NB4 (cell line): ENCODE results near the gene PPTC7.

ENCODE experiments used
- CTCF ChIP-seq: IDR thresholded peaks from one replicate; pipeline ENCODE4 v1.5.1; 2012; ENCODE audit warnings: low read depth, low read length
- MYC ChIP-seq: IDR thresholded peaks from 2 replicates; pipeline ENCODE4 v1.6.1; 2011; ENCODE audit warnings: low read depth, low read length
- POLR2A ChIP-seq: IDR thresholded peaks from 2 replicates; pipeline ENCODE4 v1.6.1; 2011; ENCODE audit warnings: mild to moderate bottlenecking; ENCODE audit not compliant: insufficient read length; ENCODE audit errors: extremely low read depth

DNA sequence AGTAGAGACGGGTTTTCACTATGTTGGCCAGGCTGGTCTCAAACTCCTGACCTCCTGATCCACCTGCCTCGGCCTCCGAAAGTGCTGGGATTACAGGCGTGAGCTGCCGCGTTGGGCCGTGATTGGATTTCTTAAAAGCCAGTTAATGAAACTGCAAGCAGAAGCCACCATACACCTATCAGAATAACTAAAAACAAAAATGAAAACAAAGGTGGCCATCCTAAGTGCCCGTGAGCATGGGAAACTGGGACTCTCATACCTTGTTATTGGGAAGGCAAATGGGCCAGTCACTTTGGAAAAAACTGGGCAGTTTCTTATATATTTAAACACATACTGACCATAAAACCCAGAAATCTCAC, 23.1 kb upstream of the PPTC7 start:
- TF ChIP-seq CTCF (no peak), MYC (no peak), POLR2A (no peak)
